Muscle of leg (tissue), 16 donors: Measurements from ENCODE around the gene COX6A1. TPM values are rescaled to one million over a fixed set of nuclear protein-coding genes. Genes with fewer than 3 reads are reported as not detected.

Source experiments
- DNase-seq: peaks from one replicate; pipeline ENCODE4 v3.0.0; 2013
- H3K27ac ChIP-seq: one replicate; pipeline ENCODE4 v1.5.1; 2013; ENCODE audit warnings: mild to moderate bottlenecking, low read length, control low read depth
- H3K27me3 ChIP-seq: one replicate; pipeline ENCODE4 v1.6.1; 2013; ENCODE audit warnings: low read length; ENCODE audit not compliant: control insufficient read depth, insufficient read depth
- H3K36me3 ChIP-seq: one replicate; pipeline ENCODE4 v1.6.1; 2013; ENCODE audit warnings: low read length; ENCODE audit not compliant: control insufficient read depth, insufficient read depth
- H3K4me1 ChIP-seq: one replicate; pipeline ENCODE4 v1.6.1; 2013; ENCODE audit warnings: low read length; ENCODE audit not compliant: control insufficient read depth, insufficient read depth
- H3K4me3 ChIP-seq: one replicate; pipeline ENCODE4 v1.5.1; 2013; ENCODE audit warnings: low read length, control low read depth
- H3K9me3 ChIP-seq: replicated peaks from 2 replicates; pipeline ENCODE4 v1.6.1; 2013; ENCODE audit warnings: low read depth, low read length; ENCODE audit not compliant: control insufficient read depth
- WGBS: methylation state at CpG from one replicate; pipeline ENCODE4 v1.1.5; 2013; ENCODE audit warnings: missing lambda C conversion rate; ENCODE audit not compliant: insufficient coverage; 5-methylcytosine and 5-hydroxymethylcytosine counted together
- long read RNA-seq, 11 donors: transcript quantifications; one replicate each; lab custom pipeline, GENCODE V29; 2026
- polyA plus RNA-seq, 8 donors: library from polyadenylated mRNA; unstranded; fragments of 120-200 nt; gene quantifications; one replicate each; pipeline versions ENCODE4 v1.2.1 to v1.2.3, GENCODE V29; 2013; ENCODE audit warnings: inconsistent platforms in 1 of 8, low replicate concordance in 1 of 8; ENCODE audit not compliant: insufficient read length in 8 of 8, insufficient read depth in 1 of 8
- total RNA-seq: library from RNA; stranded (reverse); fragments of 120-200 nt; gene quantifications from one replicate; pipeline ENCODE4 v1.2.4, GENCODE V29; 2013

Gene COX6A1
- total RNA-seq (211 TPM), polyA plus RNA-seq (100 to 1,000 TPM; 105 to 149 (median 129) TPM)
- long read RNA-seq, donor 1, transcript COX6A1-201 (3 exons, 572 nt) = major isoform, 62 of 63 reads
- long read RNA-seq, donor 1, partial matches to known transcripts = 0 of 63 reads
- long read RNA-seq, donor 1, other reads (novel, unspliced or antisense) = 0 of 63 reads
- long read RNA-seq, donor 2, transcript COX6A1-201 (3 exons, 572 nt) = major isoform, 19 of 19 reads
- long read RNA-seq, donor 2, partial matches to known transcripts = 0 of 19 reads
- long read RNA-seq, donor 2, other reads (novel, unspliced or antisense) = 0 of 19 reads
- long read RNA-seq, donor 3, transcript COX6A1-201 (3 exons, 572 nt) = major isoform, 89 of 94 reads
- long read RNA-seq, donor 3, partial matches to known transcripts = 0 of 94 reads
- long read RNA-seq, donor 3, other reads (novel, unspliced or antisense) = 0 of 94 reads
- long read RNA-seq, donor 4, transcript COX6A1-201 (3 exons, 572 nt) = major isoform, 98 of 100 reads
- long read RNA-seq, donor 4, partial matches to known transcripts = 0 of 100 reads
- long read RNA-seq, donor 4, other reads (novel, unspliced or antisense) = 0 of 100 reads
- long read RNA-seq, donor 5, transcript COX6A1-203 (2 exons, 572 nt) = minor isoform, 5 of 365 reads
- long read RNA-seq, donor 5, transcript COX6A1-201 (3 exons, 572 nt) = major isoform, 348 of 365 reads
- long read RNA-seq, donor 5, transcript COX6A1-202 (1 exons, 767 nt) = minor isoform, 5 of 365 reads
- long read RNA-seq, donor 5, partial matches to known transcripts = 7 of 365 reads
- long read RNA-seq, donor 5, other reads (novel, unspliced or antisense) = 0 of 365 reads
- long read RNA-seq, donor 6, transcript COX6A1-201 (3 exons, 572 nt) = major isoform, 226 of 244 reads
- long read RNA-seq, donor 6, partial matches to known transcripts = 12 of 244 reads
- long read RNA-seq, donor 6, other reads (novel, unspliced or antisense) = 0 of 244 reads
- long read RNA-seq, donor 7, transcript COX6A1-201 (3 exons, 572 nt) = major isoform, 224 of 233 reads
- long read RNA-seq, donor 7, transcript COX6A1-202 (1 exons, 767 nt) = minor isoform, 6 of 233 reads
- long read RNA-seq, donor 7, partial matches to known transcripts = 0 of 233 reads
- long read RNA-seq, donor 7, other reads (novel, unspliced or antisense) = 0 of 233 reads
- long read RNA-seq, donor 8, transcript COX6A1-201 (3 exons, 572 nt) = major isoform, 116 of 128 reads
- long read RNA-seq, donor 8, transcript COX6A1-202 (1 exons, 767 nt) = minor isoform, 7 of 128 reads
- long read RNA-seq, donor 8, transcript COX6A1-203 (2 exons, 572 nt) = minor isoform, 5 of 128 reads
- long read RNA-seq, donor 8, partial matches to known transcripts = 0 of 128 reads
- long read RNA-seq, donor 8, other reads (novel, unspliced or antisense) = 0 of 128 reads
- long read RNA-seq, donor 9, transcript COX6A1-201 (3 exons, 572 nt) = major isoform, 145 of 157 reads
- long read RNA-seq, donor 9, transcript COX6A1-202 (1 exons, 767 nt) = minor isoform, 8 of 157 reads
- long read RNA-seq, donor 9, partial matches to known transcripts = 0 of 157 reads
- long read RNA-seq, donor 9, other reads (novel, unspliced or antisense) = 0 of 157 reads
- long read RNA-seq, donor 10, transcript COX6A1-202 (1 exons, 767 nt) = minor isoform, 9 of 230 reads
- long read RNA-seq, donor 10, transcript COX6A1-201 (3 exons, 572 nt) = major isoform, 203 of 230 reads
- long read RNA-seq, donor 10, transcript COX6A1-203 (2 exons, 572 nt) = minor isoform, 5 of 230 reads
- long read RNA-seq, donor 10, partial matches to known transcripts = 8 of 230 reads
- long read RNA-seq, donor 10, other reads (novel, unspliced or antisense) = 5 of 230 reads
- long read RNA-seq, donor 11, transcript COX6A1-201 (3 exons, 572 nt) = major isoform, 132 of 136 reads
- long read RNA-seq, donor 11, partial matches to known transcripts = 0 of 136 reads
- long read RNA-seq, donor 11, other reads (novel, unspliced or antisense) = 0 of 136 reads

GRCh38 chr12:120437735-120438494, at the start of gene COX6A1:
Gene COX6A1 (plus strand): TSS chr12:120438113. CDS start chr12:120438127, 14 bp downstream.
- H3K4me1 ChIP-seq = peaks cover 13% of the 10 kb centered on the region
- peak within 1 kb of the TSS; percentile 86 for H3K27ac ChIP-seq
- WGBS = under 1% methylated on average over 43 of the region's 59 CpGs

GRCh38 chr12:120388691-120389481, 49.0 kb upstream of the COX6A1 start:
- no peaks in the 10 kb centered on the region for H3K4me1 ChIP-seq
- no peaks in the 10 kb centered on the region for H3K9me3 ChIP-seq
- no peak overlapping the region for H3K27ac ChIP-seq
- H3K27me3 ChIP-seq = peaks cover 17% of the 10 kb centered on the region
- no peak for DNase-seq
- 9% methylated on average over 16 of the region's 24 CpGs for WGBS
- no peak overlapping the region for H3K4me3 ChIP-seq
- no peaks in the 10 kb centered on the region for H3K36me3 ChIP-seq

More at GRCh38 chr12:120437735-120438494, at the start of gene COX6A1:
- peak; percentile 99 for DNase-seq
- Histone ChIP-seq H3K9me3 (no peaks in the 10 kb centered on the region), H3K27me3 (peaks cover 3% of the 10 kb centered on the region), H3K36me3 (peaks cover 19% of the 10 kb centered on the region), H3K4me3 (peak within 1 kb of the TSS; percentile 84)

- H3K4me3 ChIP-seq = no peak overlapping the region
- 100% methylated on average over 1 of the region's 1 CpG for WGBS
These were observed 47.3 kb upstream of the COX6A1 start for GRCh38 chr12:120390540-120391120.

GRCh38 chr12:120394483-120395367, 43.2 kb upstream of the COX6A1 start:
- no peaks in the 10 kb centered on the region for H3K4me1 ChIP-seq
- no peak for DNase-seq
- WGBS = 9% methylated on average over 14 of the region's 18 CpGs
- H3K27ac ChIP-seq = no peak overlapping the region
- H3K9me3 ChIP-seq = no peaks in the 10 kb centered on the region
- H3K36me3 ChIP-seq = no peaks in the 10 kb centered on the region
- no peak overlapping the region for H3K4me3 ChIP-seq
- peaks cover 28% of the 10 kb centered on the region for H3K27me3 ChIP-seq

More at GRCh38 chr12:120390540-120391120, 47.3 kb upstream of the COX6A1 start:
- Histone ChIP-seq H3K27ac (no peak overlapping the region), H3K27me3 (peaks cover 31% of the 10 kb centered on the region), H3K4me1 (no peaks in the 10 kb centered on the region), H3K9me3 (no peaks in the 10 kb centered on the region), H3K36me3 (no peaks in the 10 kb centered on the region)
- DNase-seq = no peak

- no peak for DNase-seq
- H3K27ac ChIP-seq = no peak overlapping the region
- no peak overlapping the region for H3K4me3 ChIP-seq
- H3K36me3 ChIP-seq = no peaks in the 10 kb centered on the region
- peaks cover 5% of the 10 kb centered on the region for H3K4me1 ChIP-seq
- peaks cover 24% of the 10 kb centered on the region for H3K27me3 ChIP-seq
- H3K9me3 ChIP-seq = no peaks in the 10 kb centered on the region
- WGBS = 41% methylated on average over 24 of the region's 33 CpGs
These were observed 39.9 kb upstream of the COX6A1 start for GRCh38 chr12:120397824-120398540.

GRCh38 chr12:120399531-120399930, 38.4 kb upstream of the COX6A1 start:
- Histone ChIP-seq H3K9me3 (no peaks in the 10 kb centered on the region), H3K36me3 (no peaks in the 10 kb centered on the region), H3K4me3 (no peak overlapping the region), H3K27me3 (peaks cover 18% of the 10 kb centered on the region), H3K27ac (no peak overlapping the region), H3K4me1 (peaks cover 5% of the 10 kb centered on the region)
- WGBS = 60% methylated on average over 1 of the region's 5 CpGs
- no peak for DNase-seq

- no peaks in the 10 kb centered on the region for H3K9me3 ChIP-seq
- H3K4me1 ChIP-seq = peaks cover 5% of the 10 kb centered on the region
- H3K27ac ChIP-seq = no peak overlapping the region
- H3K27me3 ChIP-seq = peaks cover 7% of the 10 kb centered on the region
- H3K4me3 ChIP-seq = no peak overlapping the region
- no peaks in the 10 kb centered on the region for H3K36me3 ChIP-seq
- peak; percentile 8 for DNase-seq
- 20% methylated on average over 2 of the region's 13 CpGs for WGBS
These were observed 35.7 kb upstream of the COX6A1 start for GRCh38 chr12:120402217-120402616.
